Epithelial cell of proximal tubule (primary cell): ENCODE data around the gene AZI2. TPM values are rescaled to one million over a fixed set of nuclear protein-coding genes. Genes with fewer than 3 reads are reported as not detected.
A peak's percentile ranks its signal among the peaks of the same experiment; 100 is the strongest.

Experiments
- DNase-seq: peaks from one replicate; pipeline ENCODE4 v3.0.0-alpha.2; 2011; ENCODE audit warnings: low read depth
- H3K4me3 ChIP-seq: 2 replicates; pipeline ENCODE4 v1.5.1; 2011; ENCODE audit warnings: low read depth, mild to moderate bottlenecking, low read length
- total RNA-seq: library from RNA; depleted of rRNA; stranded (reverse); fragments of >200 nt; gene quantifications from 2 replicates; pipeline ENCODE4 v1.2.3, GENCODE V29; 2015
- TF ChIP-seq, protein P1 (sequence below): conservative IDR thresholded peaks from 2 replicates; pipeline ENCODE4 v1.5.1; 2012; ENCODE audit warnings: low read depth, mild to moderate bottlenecking, low read length

The AZI2 gene, protein sequence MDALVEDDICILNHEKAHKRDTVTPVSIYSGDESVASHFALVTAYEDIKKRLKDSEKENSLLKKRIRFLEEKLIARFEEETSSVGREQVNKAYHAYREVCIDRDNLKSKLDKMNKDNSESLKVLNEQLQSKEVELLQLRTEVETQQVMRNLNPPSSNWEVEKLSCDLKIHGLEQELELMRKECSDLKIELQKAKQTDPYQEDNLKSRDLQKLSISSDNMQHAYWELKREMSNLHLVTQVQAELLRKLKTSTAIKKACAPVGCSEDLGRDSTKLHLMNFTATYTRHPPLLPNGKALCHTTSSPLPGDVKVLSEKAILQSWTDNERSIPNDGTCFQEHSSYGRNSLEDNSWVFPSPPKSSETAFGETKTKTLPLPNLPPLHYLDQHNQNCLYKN
- 17.5 and 20.8 TPM in 2 replicates for total RNA-seq

GRCh38 chr3:28348629-28349468 lies at the start of gene AZI2, which contains the start of gene ZCWPW2:
TSS of gene AZI2 (minus strand) at chr3:28348824. CDS start at chr3:28340617, 8,207 bp downstream.
TSS of gene ZCWPW2 (plus strand) at chr3:28348721. CDS start at chr3:28413069, 64,348 bp downstream.
- TF ChIP-seq, protein P1, sequence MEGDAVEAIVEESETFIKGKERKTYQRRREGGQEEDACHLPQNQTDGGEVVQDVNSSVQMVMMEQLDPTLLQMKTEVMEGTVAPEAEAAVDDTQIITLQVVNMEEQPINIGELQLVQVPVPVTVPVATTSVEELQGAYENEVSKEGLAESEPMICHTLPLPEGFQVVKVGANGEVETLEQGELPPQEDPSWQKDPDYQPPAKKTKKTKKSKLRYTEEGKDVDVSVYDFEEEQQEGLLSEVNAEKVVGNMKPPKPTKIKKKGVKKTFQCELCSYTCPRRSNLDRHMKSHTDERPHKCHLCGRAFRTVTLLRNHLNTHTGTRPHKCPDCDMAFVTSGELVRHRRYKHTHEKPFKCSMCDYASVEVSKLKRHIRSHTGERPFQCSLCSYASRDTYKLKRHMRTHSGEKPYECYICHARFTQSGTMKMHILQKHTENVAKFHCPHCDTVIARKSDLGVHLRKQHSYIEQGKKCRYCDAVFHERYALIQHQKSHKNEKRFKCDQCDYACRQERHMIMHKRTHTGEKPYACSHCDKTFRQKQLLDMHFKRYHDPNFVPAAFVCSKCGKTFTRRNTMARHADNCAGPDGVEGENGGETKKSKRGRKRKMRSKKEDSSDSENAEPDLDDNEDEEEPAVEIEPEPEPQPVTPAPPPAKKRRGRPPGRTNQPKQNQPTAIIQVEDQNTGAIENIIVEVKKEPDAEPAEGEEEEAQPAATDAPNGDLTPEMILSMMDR = peak; percentile 18
- DNase-seq = peak; percentile 53

GRCh38 chr3:28388978-28389377 lies 40.4 kb upstream of the AZI2 start:
- no peak overlapping the region for H3K4me3 ChIP-seq
- TF ChIP-seq, protein P1 = no peak
- DNase-seq = no peak

More at GRCh38 chr3:28348629-28349468, at the start of gene AZI2, which contains the start of gene ZCWPW2:
- peak within 1 kb of the TSS; percentile 82 for H3K4me3 ChIP-seq

DNA sequence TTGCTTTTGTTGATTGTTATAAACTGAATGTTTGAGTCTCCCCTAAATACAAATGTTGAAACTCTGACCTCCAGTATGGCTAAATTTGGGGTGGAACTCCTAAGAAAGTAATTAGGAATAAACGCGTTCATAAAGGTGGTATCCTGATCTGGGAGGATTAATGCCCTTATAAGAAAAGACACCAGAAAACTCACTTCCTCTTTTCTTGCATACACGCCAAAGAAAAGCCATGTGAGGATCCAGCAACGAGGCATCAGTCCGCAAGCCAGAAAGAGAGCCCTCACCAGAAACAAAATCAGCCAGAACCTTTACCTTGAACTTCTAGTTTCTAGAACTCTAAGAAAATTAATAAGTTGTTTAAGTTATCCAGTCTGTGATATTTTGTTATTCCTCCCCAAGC lies 37.4 kb upstream of the AZI2 start:
- TF ChIP-seq, protein P1 = no peak
- no peak overlapping the region for H3K4me3 ChIP-seq

DNA sequence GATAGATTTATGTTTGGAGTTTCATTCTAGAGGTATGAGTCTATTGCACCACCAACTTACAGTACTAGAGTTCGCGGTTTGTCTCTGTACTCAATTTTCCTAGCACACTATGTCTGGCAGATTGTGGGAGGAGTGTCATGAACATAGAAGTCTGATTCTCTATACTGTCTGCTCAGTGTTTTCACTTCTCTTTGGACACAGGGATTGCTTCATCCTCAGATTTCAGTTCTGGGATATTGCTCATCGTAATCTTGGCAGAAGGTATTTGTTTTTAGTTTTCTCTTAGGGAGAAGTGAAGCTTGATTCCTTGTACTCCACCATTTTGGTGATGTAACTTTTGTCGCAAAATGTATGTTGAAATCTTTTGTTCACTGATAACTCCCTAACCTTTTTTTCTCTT lies 27.8 kb upstream of the AZI2 start:
- H3K4me3 ChIP-seq = no peak overlapping the region
- TF ChIP-seq, protein P1 = no peak
- no peak for DNase-seq

More for the DNA sequence above, 37.4 kb upstream of the AZI2 start:
- no peak for DNase-seq

GRCh38 chr3:28349469-28350000 lies 911 bp upstream of the AZI2 start:
- TF ChIP-seq, protein P1 = peak; percentile 1
- DNase-seq = no peak
- peak overlapping the region; percentile 82 for H3K4me3 ChIP-seq

DNA sequence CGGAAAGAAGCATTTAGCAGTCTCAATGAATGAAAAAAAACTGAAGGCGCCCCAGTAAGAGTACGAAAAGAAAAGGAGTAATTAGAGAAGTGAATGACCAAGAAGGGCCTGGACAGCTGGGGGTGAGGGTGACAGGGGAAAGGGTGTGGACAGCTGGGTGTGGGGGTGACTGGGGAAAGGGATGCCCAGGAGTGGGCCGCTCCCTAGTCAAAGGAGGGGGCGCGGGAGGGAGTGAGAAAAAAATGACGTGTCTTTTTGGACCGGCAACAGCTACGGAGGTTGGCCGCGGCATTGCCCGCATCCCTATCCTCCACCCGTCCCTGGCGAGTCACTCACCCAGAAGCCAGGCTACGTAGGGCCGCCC lies 377 bp downstream of the AZI2 start:
- TF ChIP-seq, protein P1 = no peak
- H3K4me3 ChIP-seq = peak overlapping the region; percentile 82
- no peak for DNase-seq
